Myocyte (in vitro differentiated cells): ENCODE measurements around the gene EXOC5. TPM values are rescaled to one million over a fixed set of nuclear protein-coding genes. Genes with fewer than 3 reads are reported as not detected.

ENCODE experiments used
- DNase-seq: peaks from one replicate; pipeline ENCODE4 v3.0.0-alpha.2; 2012; ENCODE audit warnings: low read depth
- polyA plus RNA-seq: library from polyadenylated mRNA; unstranded; fragments of >200 nt; gene quantifications from one replicate; pipeline ENCODE4 v1.2.1, GENCODE V29; 2012; ENCODE audit warnings: missing spikeins
- total RNA-seq: library from RNA; depleted of rRNA; stranded (reverse); fragments of >200 nt; gene quantifications from 2 replicates; pipeline ENCODE4 v1.2.3, GENCODE V29; 2014

Gene EXOC5, protein sequence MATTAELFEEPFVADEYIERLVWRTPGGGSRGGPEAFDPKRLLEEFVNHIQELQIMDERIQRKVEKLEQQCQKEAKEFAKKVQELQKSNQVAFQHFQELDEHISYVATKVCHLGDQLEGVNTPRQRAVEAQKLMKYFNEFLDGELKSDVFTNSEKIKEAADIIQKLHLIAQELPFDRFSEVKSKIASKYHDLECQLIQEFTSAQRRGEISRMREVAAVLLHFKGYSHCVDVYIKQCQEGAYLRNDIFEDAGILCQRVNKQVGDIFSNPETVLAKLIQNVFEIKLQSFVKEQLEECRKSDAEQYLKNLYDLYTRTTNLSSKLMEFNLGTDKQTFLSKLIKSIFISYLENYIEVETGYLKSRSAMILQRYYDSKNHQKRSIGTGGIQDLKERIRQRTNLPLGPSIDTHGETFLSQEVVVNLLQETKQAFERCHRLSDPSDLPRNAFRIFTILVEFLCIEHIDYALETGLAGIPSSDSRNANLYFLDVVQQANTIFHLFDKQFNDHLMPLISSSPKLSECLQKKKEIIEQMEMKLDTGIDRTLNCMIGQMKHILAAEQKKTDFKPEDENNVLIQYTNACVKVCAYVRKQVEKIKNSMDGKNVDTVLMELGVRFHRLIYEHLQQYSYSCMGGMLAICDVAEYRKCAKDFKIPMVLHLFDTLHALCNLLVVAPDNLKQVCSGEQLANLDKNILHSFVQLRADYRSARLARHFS
- total RNA-seq, result 77.3 and 85.4 TPM in 2 replicates
- 30.6 TPM for polyA plus RNA-seq

DNA sequence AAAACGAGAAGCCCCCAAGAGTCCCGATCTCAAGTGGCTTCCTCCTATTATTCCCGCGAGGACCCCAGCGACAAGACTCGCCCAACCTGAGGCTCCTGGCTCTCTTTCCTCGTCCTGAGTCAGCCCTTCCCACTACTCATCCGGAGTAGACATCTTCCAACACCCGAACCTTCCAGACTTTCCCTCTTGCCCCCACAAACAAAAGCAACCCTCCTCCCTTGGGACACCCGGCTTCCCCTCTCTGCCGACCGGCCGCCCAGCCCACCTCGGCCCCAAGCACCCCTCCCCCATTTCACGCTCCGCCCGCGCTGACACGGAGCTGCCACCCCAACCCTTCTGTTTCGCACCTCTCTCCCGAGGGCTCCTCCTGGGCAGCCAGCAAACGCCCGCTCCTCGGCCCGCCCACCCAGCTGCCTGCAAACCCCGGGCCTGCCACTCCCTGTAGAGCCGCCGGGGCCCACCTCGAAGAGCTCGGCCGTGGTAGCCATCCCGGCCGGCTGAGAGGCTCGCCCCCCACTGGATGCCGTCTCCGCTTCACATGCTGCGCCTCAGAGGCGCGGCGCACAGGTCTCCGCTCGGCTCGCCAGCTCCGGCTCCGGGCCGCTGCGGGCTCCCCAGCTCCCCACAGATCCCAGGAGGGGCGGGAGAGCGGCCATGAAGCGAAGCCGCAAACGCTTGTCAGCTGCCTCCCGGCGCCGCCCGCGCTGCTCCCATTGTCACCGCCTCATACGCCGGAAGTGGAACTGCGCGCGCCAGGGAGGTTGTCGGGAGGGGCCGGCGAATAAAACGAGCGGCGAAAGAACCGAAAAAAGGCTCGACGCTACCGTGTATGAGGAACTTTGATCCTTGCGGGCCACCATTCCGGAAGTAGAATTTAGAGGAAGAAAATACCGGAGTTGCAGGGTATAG is at the start of gene EXOC5, which contains the start of gene AP5M1:
Gene EXOC5, minus strand, starts transcription at position 745 of the 909 bp plus-strand sequence. Its CDS starts 257 bp downstream, at position 488.
Gene AP5M1, plus strand, starts transcription at position 811 of the 909 bp plus-strand sequence. CDS start 344 bp downstream, outside the sequence.
- peak; percentile 96 for DNase-seq

DNA sequence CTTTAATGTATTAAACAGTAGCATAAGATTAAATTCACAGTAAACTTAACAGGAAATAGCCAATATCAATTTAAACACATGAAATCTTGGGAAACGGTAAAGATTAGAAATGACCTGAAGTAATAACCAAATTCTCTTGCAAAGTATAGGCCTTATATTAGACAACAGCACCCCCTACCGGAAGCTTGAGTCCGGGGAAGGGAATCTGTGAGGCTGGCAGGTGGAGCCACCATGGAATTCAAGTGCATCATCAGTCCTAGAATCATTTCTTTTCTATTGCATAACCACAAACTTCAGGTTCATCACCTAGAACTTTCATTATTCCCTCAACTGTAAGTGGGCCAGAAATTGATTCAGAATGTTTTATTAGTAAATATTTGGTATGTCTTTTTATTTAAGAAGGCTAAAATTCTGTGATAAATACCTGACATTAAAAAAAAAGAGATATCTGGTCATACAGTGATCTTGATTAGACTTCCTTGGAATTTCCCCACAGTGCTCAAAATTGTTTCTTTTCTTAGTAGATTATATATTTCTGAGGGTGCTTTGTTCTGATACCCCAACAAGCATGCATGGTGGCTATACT is 48.6 kb upstream of the EXOC5 start:
- peak; percentile 85 for DNase-seq

GRCh38 chr14:57314396-57315089 is 45.8 kb upstream of the EXOC5 start:
- DNase-seq, result no peak

DNA sequence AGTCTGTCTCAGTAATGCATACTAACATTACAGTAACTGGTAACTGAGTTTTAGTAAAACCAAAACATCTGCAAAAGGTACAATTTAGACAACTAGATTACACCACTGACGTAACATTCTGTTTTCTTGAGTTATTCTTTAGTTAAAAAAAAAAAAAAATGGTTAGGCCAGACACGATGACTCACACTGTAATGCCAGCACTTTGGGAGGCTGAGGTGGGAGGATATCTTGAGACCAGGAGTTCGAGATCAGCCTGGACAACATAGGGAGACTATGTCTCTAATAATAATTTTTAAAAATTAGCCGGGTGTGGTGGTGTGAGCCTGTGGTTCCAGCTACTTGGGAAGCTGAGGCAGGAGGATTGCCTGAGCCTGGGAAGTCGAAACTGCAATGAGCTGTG is 34.2 kb upstream of the EXOC5 start:
- no peak for DNase-seq

DNA sequence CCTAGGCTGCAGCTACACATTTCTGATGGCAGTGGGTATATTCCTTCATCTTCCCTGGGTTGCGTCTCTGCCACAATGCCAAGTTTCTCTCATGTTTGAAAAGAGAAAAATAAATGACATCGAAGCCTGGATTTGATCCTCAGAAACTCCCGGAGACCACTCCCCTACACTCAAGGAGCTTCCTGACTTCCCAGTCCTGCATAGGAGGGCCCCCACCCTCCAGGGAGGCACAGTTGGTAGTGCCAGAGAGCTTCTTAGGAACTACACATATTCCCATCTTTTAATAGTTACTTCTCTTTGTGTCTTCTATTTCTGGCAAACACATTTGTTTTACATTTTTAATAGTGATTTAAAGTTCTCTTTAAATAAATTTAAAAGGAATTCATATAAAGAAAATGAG is 30.8 kb upstream of the EXOC5 start:
- no peak for DNase-seq

GRCh38 chr14:57297852-57298251 is 29.1 kb upstream of the EXOC5 start:
- DNase-seq, result peak; percentile 40

DNA sequence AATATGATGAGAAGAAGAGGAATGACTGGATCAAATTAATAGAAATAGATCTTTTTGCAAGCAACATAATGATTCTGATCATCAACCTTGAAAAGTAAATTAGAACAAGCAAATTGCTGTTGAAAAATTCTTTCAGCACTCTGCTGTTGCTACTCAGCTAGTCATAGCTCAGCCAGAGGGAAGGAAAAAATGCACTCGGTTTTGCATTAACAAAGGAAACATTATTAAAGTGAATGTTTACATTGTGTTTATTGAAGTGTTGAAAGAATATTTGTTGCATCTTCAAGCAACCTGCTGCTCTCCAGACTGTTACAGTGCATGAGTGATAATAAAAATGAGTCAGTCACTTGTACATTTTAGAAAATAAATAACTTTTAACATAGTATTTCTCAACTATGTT is 26.5 kb upstream of the EXOC5 start:
- DNase-seq, result no peak

- DNase-seq, result peak; percentile 6
Observed at GRCh38 chr14:57293866-57294837, 25.4 kb upstream of the EXOC5 start.

DNA sequence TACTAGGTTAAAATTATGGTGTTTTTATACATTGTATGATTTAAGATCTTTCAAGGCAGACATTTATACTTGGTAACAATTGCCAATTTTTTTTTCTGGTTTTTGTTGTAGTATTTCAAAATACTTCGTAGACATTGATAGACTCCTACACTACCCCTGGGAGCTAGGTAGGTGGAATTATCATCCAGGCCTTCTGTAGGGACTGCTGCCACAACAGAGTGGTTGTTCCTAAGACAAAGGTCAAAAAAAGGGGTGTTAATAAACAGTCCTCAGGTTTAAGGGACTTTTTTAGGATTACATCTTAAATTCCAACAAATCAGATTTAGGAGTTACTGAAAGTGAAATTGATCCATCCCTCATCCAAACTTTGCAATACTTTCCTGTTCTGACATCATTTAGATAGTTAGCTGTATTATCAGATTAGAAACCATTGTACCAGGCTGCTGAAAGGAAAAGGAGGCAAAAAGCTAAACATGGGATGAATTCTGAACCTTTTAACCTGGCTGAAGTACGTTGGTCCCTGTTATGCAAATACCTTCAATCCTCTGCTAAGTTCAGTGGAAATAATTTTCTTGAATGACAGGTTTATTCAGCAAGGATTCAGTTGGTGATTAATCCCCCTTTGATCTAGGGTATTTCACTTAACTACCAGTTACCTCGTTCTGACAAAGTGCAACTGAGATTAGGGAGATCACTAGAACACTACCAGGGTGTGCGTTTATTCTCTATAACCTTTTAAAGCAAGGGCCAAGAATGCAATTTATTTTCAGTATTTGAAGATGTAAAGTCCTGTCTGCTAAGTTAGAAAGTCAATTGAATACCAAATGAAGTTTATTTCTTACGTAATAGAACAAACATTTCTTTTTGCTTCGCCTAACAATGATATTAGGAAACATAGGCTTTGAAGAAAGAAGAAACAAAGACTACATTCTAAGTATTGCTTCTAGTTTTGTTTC is 23.3 kb upstream of the EXOC5 start:
- DNase-seq, result no peak

GRCh38 chr14:57290751-57291150 is 22.0 kb upstream of the EXOC5 start:
- no peak for DNase-seq

GRCh38 chr14:57287745-57288144 is 19.0 kb upstream of the EXOC5 start:
- DNase-seq, result no peak

- DNase-seq, result no peak
Observed at GRCh38 chr14:57277062-57277461, 8.4 kb upstream of the EXOC5 start.

- no peak for DNase-seq
Observed at GRCh38 chr14:57275023-57275664, 6.4 kb upstream of the EXOC5 start.

DNA sequence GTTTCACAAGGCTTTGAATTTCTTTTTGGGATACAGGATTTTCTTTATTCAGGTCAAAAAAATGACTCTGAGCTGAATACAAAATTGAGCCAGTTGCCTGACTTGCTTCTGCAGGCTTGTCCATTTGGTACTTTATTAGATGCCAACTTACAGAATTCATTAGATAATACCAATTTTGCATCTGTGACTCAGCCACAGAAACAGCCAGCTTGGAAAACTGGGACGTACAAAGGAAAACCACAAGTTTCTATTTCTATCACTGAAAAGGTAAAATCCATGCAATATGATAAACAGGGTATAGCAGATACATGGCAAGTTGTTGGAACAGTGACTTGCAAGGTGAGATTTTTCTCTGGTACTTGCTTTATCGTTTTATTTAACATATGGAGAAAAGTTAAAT is 5.8 kb upstream of the EXOC5 start:
- DNase-seq, result no peak

DNA sequence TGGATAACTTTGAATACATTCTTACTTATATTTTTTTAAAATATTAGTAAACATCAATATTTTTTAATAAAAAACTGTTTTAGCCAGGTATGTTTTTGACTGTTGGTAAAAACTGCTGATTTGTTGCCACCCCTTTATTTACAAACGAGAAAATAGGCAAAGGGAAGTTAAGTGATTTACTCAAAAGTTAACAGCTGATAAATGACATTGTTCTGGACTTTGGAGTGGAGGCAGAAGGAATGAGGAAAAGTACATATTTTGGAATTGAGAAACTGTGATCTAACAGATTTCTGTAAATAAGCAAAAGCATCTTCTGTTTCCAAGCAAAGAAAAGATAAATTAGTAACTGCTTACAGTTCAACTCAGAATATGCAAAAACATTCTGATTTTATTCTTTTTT is 4.5 kb upstream of the EXOC5 start:
- DNase-seq, result no peak

- no peak for DNase-seq
Observed at GRCh38 chr14:57266065-57266464, 2.6 kb downstream of the EXOC5 start.

DNA sequence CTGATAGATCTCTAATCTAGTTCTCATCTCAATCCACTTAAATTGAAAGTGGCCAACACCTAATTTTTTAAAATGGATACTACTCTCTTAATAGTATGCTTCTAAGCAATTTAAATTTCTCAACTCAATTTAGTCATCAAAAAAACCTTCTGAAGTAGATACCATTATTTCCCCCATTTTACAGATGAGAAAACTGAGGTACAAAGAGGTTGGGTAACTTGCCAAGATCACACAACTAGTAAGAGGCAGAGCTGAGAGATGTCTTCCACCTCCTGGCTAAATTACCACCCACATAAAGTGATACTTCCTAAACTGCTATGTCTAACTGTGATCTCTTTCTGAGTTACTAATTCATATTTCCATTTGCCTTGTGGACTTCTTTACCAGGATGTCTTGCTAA is 6.6 kb downstream of the EXOC5 start:
- DNase-seq, result no peak
